K562 (cell line): Measurements from ENCODE around the gene MRPS10. TPM values are rescaled to one million over a fixed set of nuclear protein-coding genes. Genes with fewer than 3 reads are reported as not detected.

Source experiments
- CBX2 ChIP-seq: fragments of 200-600 bp; sonication (generic); IDR thresholded peaks from one replicate; pipeline ENCODE4 v1.6.1; 2012; ENCODE audit warnings: mild to moderate bottlenecking, low read length, inconsistent platforms; ENCODE audit not compliant: insufficient read depth, poor library complexity, severe bottlenecking
- CHAMP1 ChIP-seq: fragments of 450-650 bp; IDR thresholded peaks from 2 replicates; pipeline ENCODE4 v1.6.1; 2016; ENCODE audit warnings: mild to moderate bottlenecking
- EWSR1 ChIP-seq: fragments of 450-650 bp; IDR thresholded peaks from 2 replicates; pipeline ENCODE4 v1.6.1; 2018; ENCODE audit warnings: borderline replicate concordance, mild to moderate bottlenecking, low read depth, moderate library complexity; ENCODE audit not compliant: partially characterized antibody
- FOXJ3 ChIP-seq: sonication (generic); formaldehyde crosslinking; IDR thresholded peaks from 2 replicates; pipeline ENCODE4 v1.4.0; 2020; ENCODE audit warnings: mild to moderate bottlenecking, missing genetic modification reagents
- GATAD2B ChIP-seq: fragments of 450-650 bp; IDR thresholded peaks from 2 replicates; pipeline ENCODE4 v1.6.1; 2017; ENCODE audit warnings: mild to moderate bottlenecking, borderline replicate concordance
- HDAC1 ChIP-seq, 2 experiments: fragments of 450-650 bp; IDR thresholded peaks; 2 replicates each; pipeline ENCODE4 v1.6.1; 2016 to 2017; ENCODE audit warnings: inconsistent platforms in 1 of 2, mild to moderate bottlenecking in 1 of 2, moderate library complexity in 1 of 2
- MAFK ChIP-seq: IDR thresholded peaks from 2 replicates; pipeline ENCODE4 v1.6.1; 2011; ENCODE audit warnings: low read length, improper control_type of control experiment
- MYBL2 ChIP-seq, 2 experiments: fragments of 450-650 bp in 1 of 2; sonication (generic) in 1 of 2; formaldehyde crosslinking in 1 of 2; IDR thresholded peaks; 2 replicates each; pipeline versions ENCODE4 v1.6.1 to v1.8.1; 2017 to 2022; ENCODE audit warnings: borderline replicate concordance in 1 of 2, inconsistent platforms in 1 of 2, low read depth in 1 of 2, mild to moderate bottlenecking in 1 of 2, missing genetic modification reagents in 1 of 2, moderate library complexity in 1 of 2
- NR4A1 ChIP-seq, 2 experiments: fragments of 250-450 bp in 1 of 2; fragments of 450-650 bp in 1 of 2; sonication (Bioruptor Pico) in 1 of 2; IDR thresholded peaks; 2 replicates each; pipeline versions ENCODE4 v1.4.0 to v1.6.1; 2016 to 2020; ENCODE audit warnings: mild to moderate bottlenecking in 2 of 2, missing compliant biosample characterization in 1 of 2, missing genetic modification characterization in 1 of 2, moderate library complexity in 1 of 2
- SMAD1 ChIP-seq: fragments of 150-350 bp; IDR thresholded peaks from 2 replicates; pipeline ENCODE4 v1.6.1; 2014; ENCODE audit warnings: low read length, low read depth; ENCODE audit not compliant: partially characterized antibody
- SMARCA4 ChIP-seq: fragments of 450-650 bp; IDR thresholded peaks from 2 replicates; pipeline ENCODE4 v1.6.1; 2016
- TAL1 ChIP-seq: fragments of 450-650 bp; IDR thresholded peaks from 2 replicates; pipeline ENCODE4 v1.6.1; 2016; ENCODE audit warnings: mild to moderate bottlenecking
- ZFX ChIP-seq: sonication (generic); formaldehyde crosslinking; IDR thresholded peaks from 2 replicates; pipeline ENCODE4 v1.8.0; 2022; ENCODE audit warnings: mild to moderate bottlenecking, missing genetic modification reagents, moderate library complexity
- ZNF431 ChIP-seq: sonication (generic); formaldehyde crosslinking; IDR thresholded peaks from 2 replicates; pipeline ENCODE4 v1.8.0; 2022; ENCODE audit warnings: mild to moderate bottlenecking, missing genetic modification reagents
- ZNF717 ChIP-seq: fragments of 250-450 bp; sonication (Bioruptor Pico); IDR thresholded peaks from 2 replicates; pipeline ENCODE4 v1.5.0; 2021
- ZNF785 ChIP-seq: fragments of 250-450 bp; sonication (Bioruptor Pico); IDR thresholded peaks from 2 replicates; pipeline ENCODE4 v1.4.0; 2020; ENCODE audit warnings: mild to moderate bottlenecking
- polyA plus RNA-seq, 8 experiments: library from polyadenylated mRNA; depleted of rRNA in 4 of 8; stranded (reverse) in 5 of 8; unstranded in 3 of 8; fragments of >200 nt; fragmentation: Nextera tagmentation in 2 of 8; fragmentation: Illumina TruSeq in 1 of 8; extraction: Ambion mirVana in 2 of 8; extraction: Trizol in 1 of 8; gene quantifications; 2 replicates each; pipeline versions ENCODE4 v1.2.1 to v1.2.3, GENCODE V29; 2011 to 2014; ENCODE audit warnings: inconsistent platforms in 1 of 8, missing spikeins in 1 of 8
- total RNA-seq, 7 experiments: library from RNA; depleted of rRNA in 6 of 7; stranded (reverse); fragments of >200 nt in 6 of 7; fragmentation: Illumina TruSeq in 2 of 7; extraction: Trizol in 2 of 7; gene quantifications; 2 replicates each; pipeline versions ENCODE4 v1.2.1 to v1.2.3, GENCODE V29; 2011 to 2021; ENCODE audit warnings: low replicate concordance in 1 of 7
- TF ChIP-seq, protein P1 (sequence below): sonication (generic); formaldehyde crosslinking; IDR thresholded peaks from 2 replicates; pipeline ENCODE4 v1.8.0; 2022; ENCODE audit warnings: mild to moderate bottlenecking, missing genetic modification reagents
- TF ChIP-seq, protein P2 (sequence below): sonication (generic); formaldehyde crosslinking; IDR thresholded peaks from 2 replicates; pipeline ENCODE4 v1.8.0; 2022; ENCODE audit warnings: mild to moderate bottlenecking, missing genetic modification reagents
- TF ChIP-seq, protein P3 (sequence below), 2 experiments: fragments of 250-450 bp in 1 of 2; fragments of 450-650 bp in 1 of 2; sonication (Bioruptor Pico) in 1 of 2; IDR thresholded peaks; 2 replicates each; pipeline versions ENCODE4 v1.6.1 to v1.8.0; 2016 to 2021; ENCODE audit warnings: mild to moderate bottlenecking in 2 of 2, moderate library complexity in 2 of 2, missing compliant biosample characterization in 1 of 2, missing genetic modification characterization in 1 of 2

The MRPS10 gene
- total and polyA plus RNA-seq, 9 of the 15 experiments (the other 6 are each of a cell fraction or from before 2014, with no cell fraction given), result 48.6 to 166 (median 93.7) TPM

DNA sequence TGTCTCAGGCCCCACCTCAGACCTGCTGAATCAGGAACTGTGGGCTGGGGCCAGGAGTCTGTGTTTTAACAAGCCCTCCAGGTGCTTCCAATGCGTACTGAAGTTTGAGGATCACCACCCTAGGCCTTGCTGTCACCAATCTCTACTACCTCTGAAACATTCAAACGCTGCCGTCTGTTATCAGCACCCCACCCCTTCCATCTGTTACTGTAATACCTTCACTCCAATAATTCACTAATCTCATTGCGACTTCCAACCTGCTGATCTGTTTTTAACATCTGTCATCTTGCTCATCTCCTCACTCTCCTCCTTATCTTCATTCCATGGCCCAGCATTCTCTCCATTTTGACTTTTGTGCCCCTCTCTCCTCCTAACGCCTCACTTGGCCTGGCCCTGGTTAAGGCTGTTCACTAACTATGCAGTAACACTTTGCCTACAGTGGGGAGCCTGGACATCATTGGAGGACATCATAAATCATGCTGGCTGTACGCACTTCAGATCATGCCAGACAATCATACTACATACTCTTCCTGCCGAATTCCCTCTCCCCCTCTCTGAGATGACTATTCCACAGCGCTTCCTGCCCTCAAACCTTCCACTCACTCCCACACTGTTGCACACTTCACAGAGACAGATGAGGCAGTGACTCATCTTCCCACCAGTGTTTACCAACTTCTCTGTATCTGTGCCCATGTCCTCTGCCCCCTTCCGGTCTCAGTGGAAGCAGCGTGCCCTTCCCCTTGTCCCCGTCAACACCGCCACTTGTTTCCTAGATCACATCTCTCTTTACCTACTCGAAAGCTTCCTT, 19.9 kb downstream of the MRPS10 start (continued):
- peak; percentile 99 for TF ChIP-seq SMARCA4
- no peak for TF ChIP-seq CBX2
- TF ChIP-seq SMAD1, result no peak
- TF ChIP-seq TAL1, result peak; percentile 100
- peak; percentile 99 for TF ChIP-seq CHAMP1
- peak; percentile 3; the same call in 1 of the 2 replicates for TF ChIP-seq MAFK
- TF ChIP-seq, protein P1, sequence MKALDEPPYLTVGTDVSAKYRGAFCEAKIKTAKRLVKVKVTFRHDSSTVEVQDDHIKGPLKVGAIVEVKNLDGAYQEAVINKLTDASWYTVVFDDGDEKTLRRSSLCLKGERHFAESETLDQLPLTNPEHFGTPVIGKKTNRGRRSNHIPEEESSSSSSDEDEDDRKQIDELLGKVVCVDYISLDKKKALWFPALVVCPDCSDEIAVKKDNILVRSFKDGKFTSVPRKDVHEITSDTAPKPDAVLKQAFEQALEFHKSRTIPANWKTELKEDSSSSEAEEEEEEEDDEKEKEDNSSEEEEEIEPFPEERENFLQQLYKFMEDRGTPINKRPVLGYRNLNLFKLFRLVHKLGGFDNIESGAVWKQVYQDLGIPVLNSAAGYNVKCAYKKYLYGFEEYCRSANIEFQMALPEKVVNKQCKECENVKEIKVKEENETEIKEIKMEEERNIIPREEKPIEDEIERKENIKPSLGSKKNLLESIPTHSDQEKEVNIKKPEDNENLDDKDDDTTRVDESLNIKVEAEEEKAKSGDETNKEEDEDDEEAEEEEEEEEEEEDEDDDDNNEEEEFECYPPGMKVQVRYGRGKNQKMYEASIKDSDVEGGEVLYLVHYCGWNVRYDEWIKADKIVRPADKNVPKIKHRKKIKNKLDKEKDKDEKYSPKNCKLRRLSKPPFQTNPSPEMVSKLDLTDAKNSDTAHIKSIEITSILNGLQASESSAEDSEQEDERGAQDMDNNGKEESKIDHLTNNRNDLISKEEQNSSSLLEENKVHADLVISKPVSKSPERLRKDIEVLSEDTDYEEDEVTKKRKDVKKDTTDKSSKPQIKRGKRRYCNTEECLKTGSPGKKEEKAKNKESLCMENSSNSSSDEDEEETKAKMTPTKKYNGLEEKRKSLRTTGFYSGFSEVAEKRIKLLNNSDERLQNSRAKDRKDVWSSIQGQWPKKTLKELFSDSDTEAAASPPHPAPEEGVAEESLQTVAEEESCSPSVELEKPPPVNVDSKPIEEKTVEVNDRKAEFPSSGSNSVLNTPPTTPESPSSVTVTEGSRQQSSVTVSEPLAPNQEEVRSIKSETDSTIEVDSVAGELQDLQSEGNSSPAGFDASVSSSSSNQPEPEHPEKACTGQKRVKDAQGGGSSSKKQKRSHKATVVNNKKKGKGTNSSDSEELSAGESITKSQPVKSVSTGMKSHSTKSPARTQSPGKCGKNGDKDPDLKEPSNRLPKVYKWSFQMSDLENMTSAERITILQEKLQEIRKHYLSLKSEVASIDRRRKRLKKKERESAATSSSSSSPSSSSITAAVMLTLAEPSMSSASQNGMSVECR, result no peak
- TF ChIP-seq HDAC1 (IDR thresholded peaks at IDR 0.05), result peak; percentile 94 to 98
- peak; percentile 78 for TF ChIP-seq ZFX (CRISPR knock-in tag)
- TF ChIP-seq, protein P2, sequence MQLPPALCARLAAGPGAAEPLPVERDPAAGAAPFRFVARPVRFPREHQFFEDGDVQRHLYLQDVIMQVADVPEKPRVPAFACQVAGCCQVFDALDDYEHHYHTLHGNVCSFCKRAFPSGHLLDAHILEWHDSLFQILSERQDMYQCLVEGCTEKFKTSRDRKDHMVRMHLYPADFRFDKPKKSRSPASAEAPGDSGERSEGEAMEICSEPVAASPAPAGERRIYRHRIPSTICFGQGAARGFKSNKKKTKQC (CRISPR knock-in tag), result no peak
- TF ChIP-seq GATAD2B, result peak; percentile 71
- TF ChIP-seq ZNF785 (CRISPR knock-in tag), result no peak
- TF ChIP-seq, protein P3, sequence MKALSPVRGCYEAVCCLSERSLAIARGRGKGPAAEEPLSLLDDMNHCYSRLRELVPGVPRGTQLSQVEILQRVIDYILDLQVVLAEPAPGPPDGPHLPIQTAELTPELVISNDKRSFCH (CRISPR knock-in tag; IDR thresholded peaks at IDR 0.05), result no peak
- TF ChIP-seq, protein P3 (tag; IDR thresholded peaks at IDR 0.05), result peak; percentile 92
- 0 out of 2 replicates have a peak, but pooled peaks have one; percentile 25 for TF ChIP-seq FOXJ3 (CRISPR knock-in tag)
- TF ChIP-seq NR4A1 (CRISPR knock-in tag; IDR thresholded peaks at IDR 0.05), result no peak
- peak; percentile 92 for TF ChIP-seq NR4A1 (tag; IDR thresholded peaks at IDR 0.05)
- TF ChIP-seq EWSR1, result no peak
- peak; percentile 84 for TF ChIP-seq MYBL2 (IDR thresholded peaks at IDR 0.05; ENCODE audit: low read depth)
- no peak for TF ChIP-seq MYBL2 (CRISPR knock-in tag; IDR thresholded peaks at IDR 0.05; ENCODE audit: borderline replicate concordance)
- no peak for TF ChIP-seq ZNF431 (CRISPR knock-in tag)
- no peak for TF ChIP-seq ZNF717
